Body of pancreas (tissue), 4 donors: Measurements from ENCODE around the gene TMEM117. TPM values are rescaled to one million over a fixed set of nuclear protein-coding genes. Genes with fewer than 3 reads are reported as not detected.
"Not testable (repeated sequence)": the region's sequence is repeated elsewhere in the genome, so short reads cannot be mapped to it uniquely, and the experiment has no call there.

Experiments used
- ATAC-seq: fragments of 150-250 bp; one replicate; pipeline ENCODE4 v1.9.1; 2016
- DNase-seq, 4 donors: peaks; one replicate each; pipeline ENCODE4 v3.0.0-alpha.2; 2019
- H3K27ac ChIP-seq, 4 donors: fragments of 200-600 bp; sonication (generic); 1 replicate in 3 of 4; 2 replicates in 1 of 4; pipeline versions ENCODE4 v1.5.1 to v1.6.1; 2016 to 2019; ENCODE audit warnings: mild to moderate bottlenecking in 1 of 4, mixed read lengths in 1 of 4, moderate library complexity in 1 of 4
- H3K27me3 ChIP-seq, 2 donors: fragments of 200-600 bp; sonication (generic); one replicate each; pipeline ENCODE4 v1.6.0; 2016; ENCODE audit warnings: mild to moderate bottlenecking in 1 of 2
- H3K36me3 ChIP-seq, 2 donors: fragments of 200-600 bp; sonication (generic); replicated peaks in 1 of 2; 2 replicates each; pipeline ENCODE4 v1.5.1; 2016; ENCODE audit warnings: low read depth in 2 of 2; ENCODE audit not compliant: insufficient read depth in 1 of 2
- H3K4me1 ChIP-seq: fragments of 200-600 bp; sonication (generic); one replicate; pipeline ENCODE4 v1.6.0; 2016
- H3K4me3 ChIP-seq, 2 donors: fragments of 200-600 bp; sonication (generic); 1 replicate in 1 of 2; 2 replicates in 1 of 2; pipeline ENCODE4 v1.5.1; 2016 to 2019
- H3K9me3 ChIP-seq, 3 donors: fragments of 200-600 bp; sonication (generic); 1 replicate in 2 of 3; 2 replicates in 1 of 3; pipeline ENCODE4 v1.5.1; 2016
- POLR2A ChIP-seq, 3 donors: fragments of 450-650 bp; IDR thresholded peaks; one replicate each; pipeline ENCODE4 v1.6.1; 2016; ENCODE audit warnings: antibody characterized with exemption in 3 of 3, mild to moderate bottlenecking in 2 of 3
- WGBS, 2 donors: methylation state at CpG; one replicate each; pipeline ENCODE4 v1.1.5; 2017; 5-methylcytosine and 5-hydroxymethylcytosine counted together
- intact Hi-C: fragments of 100-400 bp; cut with DNase I; formaldehyde crosslinking; loops from one replicate; pipeline ENCODE4 v1.15.1; 2023
- total RNA-seq, 2 donors: library from RNA; depleted of rRNA; stranded (reverse); fragments of >200 nt; gene quantifications; one replicate each; pipeline ENCODE4 v1.1.0, GENCODE V29; 2016
- TF ChIP-seq, protein P1 (sequence below), 7 experiments: fragments of 450-650 bp in 4 of 7; fragments of 200-600 bp in 3 of 7; sonication (generic) in 3 of 7; IDR thresholded peaks; one replicate each; pipeline ENCODE4 v1.5.1; 2016 to 2019; ENCODE audit warnings: antibody characterized with exemption in 7 of 7

The TMEM117 gene
- total RNA-seq, 2 donors from 2014 or later, result 19.2 to 23.4 TPM

DNA sequence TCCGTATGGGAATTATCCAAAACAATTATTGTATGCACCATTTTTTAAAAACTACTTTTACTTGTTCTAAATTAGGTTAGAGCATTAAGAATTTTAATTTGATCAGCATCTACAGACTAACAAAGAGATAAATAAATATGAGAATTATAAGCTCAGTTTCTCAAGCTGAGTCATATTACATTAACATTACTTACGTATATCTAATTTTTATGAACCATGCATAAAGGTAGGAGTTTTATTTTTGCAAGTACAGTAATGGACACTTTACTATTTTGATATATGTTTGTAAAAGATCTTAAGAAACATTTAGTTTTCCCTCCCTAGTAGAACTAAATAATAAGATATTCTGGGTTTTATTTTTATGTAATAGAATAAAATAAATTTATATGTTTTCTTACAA is 410.1 kb downstream of the TMEM117 start:
- no peaks in the 10 kb centered on the region for H3K9me3 ChIP-seq
- WGBS, 2 donors, result 91 to 94% methylated on average over 2 of the region's 2 CpGs
- no peaks in the 10 kb centered on the region for H3K4me1 ChIP-seq
- H3K4me3 ChIP-seq, result no peak overlapping the region
- H3K27ac ChIP-seq, result no peak overlapping the region
- DNase-seq (no peak), ATAC-seq (no peak)
- no peaks in the 10 kb centered on the region for H3K27me3 ChIP-seq
- no peaks in the 10 kb centered on the region for H3K36me3 ChIP-seq
- TF ChIP-seq POLR2A (IDR thresholded peaks at IDR 0.05), result no peak
- TF ChIP-seq, protein P1, sequence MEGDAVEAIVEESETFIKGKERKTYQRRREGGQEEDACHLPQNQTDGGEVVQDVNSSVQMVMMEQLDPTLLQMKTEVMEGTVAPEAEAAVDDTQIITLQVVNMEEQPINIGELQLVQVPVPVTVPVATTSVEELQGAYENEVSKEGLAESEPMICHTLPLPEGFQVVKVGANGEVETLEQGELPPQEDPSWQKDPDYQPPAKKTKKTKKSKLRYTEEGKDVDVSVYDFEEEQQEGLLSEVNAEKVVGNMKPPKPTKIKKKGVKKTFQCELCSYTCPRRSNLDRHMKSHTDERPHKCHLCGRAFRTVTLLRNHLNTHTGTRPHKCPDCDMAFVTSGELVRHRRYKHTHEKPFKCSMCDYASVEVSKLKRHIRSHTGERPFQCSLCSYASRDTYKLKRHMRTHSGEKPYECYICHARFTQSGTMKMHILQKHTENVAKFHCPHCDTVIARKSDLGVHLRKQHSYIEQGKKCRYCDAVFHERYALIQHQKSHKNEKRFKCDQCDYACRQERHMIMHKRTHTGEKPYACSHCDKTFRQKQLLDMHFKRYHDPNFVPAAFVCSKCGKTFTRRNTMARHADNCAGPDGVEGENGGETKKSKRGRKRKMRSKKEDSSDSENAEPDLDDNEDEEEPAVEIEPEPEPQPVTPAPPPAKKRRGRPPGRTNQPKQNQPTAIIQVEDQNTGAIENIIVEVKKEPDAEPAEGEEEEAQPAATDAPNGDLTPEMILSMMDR (IDR thresholded peaks at IDR 0.05), result no peak
- intact Hi-C loops, result no loop called here

DNA sequence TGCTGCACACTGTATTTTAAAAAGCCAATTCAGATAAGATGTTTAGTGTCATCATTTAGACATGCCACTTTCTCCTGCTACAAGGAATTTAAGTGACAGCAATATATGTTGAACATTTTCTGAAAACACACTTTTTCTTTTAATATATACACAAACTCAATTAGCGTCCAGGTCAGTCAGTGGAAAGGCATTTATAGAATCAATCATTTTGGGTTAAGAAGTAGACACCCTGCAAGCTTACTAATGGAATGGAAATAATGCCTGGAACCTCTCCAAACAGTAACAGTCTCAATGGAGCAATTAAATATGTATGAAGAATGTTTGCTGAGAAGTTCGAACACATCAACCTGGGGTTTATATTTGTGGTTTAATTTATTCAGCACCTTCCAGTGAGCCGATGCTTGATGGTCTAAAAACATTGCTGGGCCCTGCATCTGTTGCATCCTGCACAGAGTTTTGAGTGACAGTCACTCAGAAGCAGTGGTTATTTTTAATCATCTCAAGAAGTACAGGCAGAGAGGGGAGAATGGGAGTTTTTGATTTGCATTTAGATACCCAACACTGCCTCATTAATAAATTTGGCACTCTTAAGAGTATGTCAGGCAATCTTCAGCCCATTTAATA is 410.7 kb downstream of the TMEM117 start:
- H3K4me1 ChIP-seq, result no peaks in the 10 kb centered on the region
- DNase-seq, result no peak
- intact Hi-C loops, result no loop called here
- H3K36me3 ChIP-seq, result no peaks in the 10 kb centered on the region
- no peak overlapping the region for H3K27ac ChIP-seq
- H3K4me3 ChIP-seq, result no peak overlapping the region
- H3K27me3 ChIP-seq, result no peaks in the 10 kb centered on the region
- no peak for TF ChIP-seq POLR2A (IDR thresholded peaks at IDR 0.05)
- TF ChIP-seq, protein P1 (IDR thresholded peaks at IDR 0.05), result no peak
- ATAC-seq, result no peak
- WGBS, 2 donors, result 63 to 64% methylated on average over 3 of the region's 3 CpGs
- no peaks in the 10 kb centered on the region for H3K9me3 ChIP-seq

DNA sequence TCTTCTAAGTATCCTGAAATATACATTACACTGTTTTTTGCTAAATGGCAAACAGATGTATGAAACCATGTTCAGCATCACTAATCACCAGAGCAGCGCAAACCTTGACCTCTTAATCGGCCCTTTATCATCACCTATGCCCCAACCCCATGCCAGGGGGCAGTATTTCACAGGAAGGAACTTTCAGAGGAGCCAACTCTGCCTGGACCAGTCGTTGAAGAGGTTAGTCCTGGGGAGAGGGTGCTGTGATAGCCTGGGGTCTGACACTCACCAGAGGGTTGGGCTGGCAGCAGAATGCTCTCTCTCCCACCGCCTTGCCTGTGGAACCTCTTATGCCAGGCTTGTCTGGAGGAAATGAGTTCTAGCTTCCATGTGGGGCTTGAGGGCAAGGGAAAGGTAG is 411.7 kb downstream of the TMEM117 start:
- H3K36me3 ChIP-seq, result no peaks in the 10 kb centered on the region
- intact Hi-C loops, result no loop called here
- no peak overlapping the region for H3K4me3 ChIP-seq
- ATAC-seq (no peak), DNase-seq (no peak)
- no peaks in the 10 kb centered on the region for H3K9me3 ChIP-seq
- TF ChIP-seq POLR2A (IDR thresholded peaks at IDR 0.05), result no peak
- TF ChIP-seq, protein P1 (IDR thresholded peaks at IDR 0.05), result no peak
- no peaks in the 10 kb centered on the region for H3K27me3 ChIP-seq
- WGBS, 2 donors, result 86 to 88% methylated on average over 4 of the region's 4 CpGs
- no peaks in the 10 kb centered on the region for H3K4me1 ChIP-seq
- no peak overlapping the region for H3K27ac ChIP-seq

DNA sequence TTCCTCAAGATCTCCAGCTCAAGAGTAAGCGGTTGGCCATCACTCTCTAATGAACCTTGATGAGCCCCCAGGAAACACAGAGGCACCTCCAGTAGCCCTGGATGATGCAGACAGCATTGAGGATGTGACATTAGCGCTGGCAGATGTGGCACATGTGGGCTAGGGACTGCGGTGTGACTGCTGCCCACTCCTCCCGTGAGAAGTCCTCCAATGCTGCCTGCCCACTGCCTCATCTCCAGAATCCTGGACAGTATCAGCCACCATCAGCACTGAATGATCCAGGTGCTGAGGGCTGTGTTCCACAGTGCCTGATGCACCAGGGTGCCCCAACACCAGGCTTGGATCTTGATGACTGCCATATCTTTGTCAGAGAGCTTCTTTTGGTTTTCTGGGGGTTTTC is 412.6 kb downstream of the TMEM117 start:
- Histone ChIP-seq H3K4me3 (no peak overlapping the region), H3K27ac (no peak overlapping the region), H3K4me1 (no peaks in the 10 kb centered on the region), H3K36me3 (no peaks in the 10 kb centered on the region), H3K9me3 (no peaks in the 10 kb centered on the region), H3K27me3 (no peaks in the 10 kb centered on the region)
- DNase-seq (no peak), ATAC-seq (no peak)
- intact Hi-C loops, result no loop called here
- TF ChIP-seq, protein P1 (IDR thresholded peaks at IDR 0.05), result no peak
- TF ChIP-seq POLR2A (IDR thresholded peaks at IDR 0.05), result no peak
- WGBS, 2 donors, result 100% methylated on average over 1 of the region's 4 CpGs

DNA sequence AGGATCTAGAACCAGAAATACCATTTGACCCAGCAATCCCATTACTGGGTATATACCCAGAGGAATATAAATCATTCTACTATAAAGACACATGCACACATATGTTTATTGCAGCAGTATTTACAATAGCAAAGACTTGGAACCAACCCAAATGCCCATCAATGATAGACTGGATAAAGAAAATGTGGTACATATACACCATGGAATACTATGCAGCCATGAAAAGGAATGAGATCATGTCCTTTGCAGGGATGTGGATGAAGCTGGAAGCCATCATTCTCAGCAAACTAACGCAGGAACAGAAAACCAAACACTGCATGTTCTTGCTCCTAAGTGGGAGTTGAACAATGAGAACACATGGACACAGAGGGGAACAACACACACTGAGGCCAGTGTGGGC is 414.6 kb downstream of the TMEM117 start:
- DNase-seq, H3K27me3 ChIP-seq, H3K9me3 ChIP-seq, H3K36me3 ChIP-seq, intact Hi-C loops, H3K4me1 ChIP-seq, H3K4me3 ChIP-seq, ATAC-seq, H3K27ac ChIP-seq: not testable (repeated sequence)
- 85 to 100% methylated on average over 1 of the region's 1 CpG for WGBS, 2 donors
